Upper lobe of left lung (tissue), 4 donors: ENCODE results near the gene TMEM51.

ENCODE experiments used
- CTCF ChIP-seq, 6 experiments: fragments of 450-650 bp in 4 of 6; fragments of 200-600 bp in 2 of 6; sonication (generic) in 2 of 6; IDR thresholded peaks; one replicate each; pipeline ENCODE4 v1.5.1; 2016 to 2019; ENCODE audit warnings: antibody characterized with exemption in 6 of 6
- EP300 ChIP-seq, 4 donors: sonication (generic); formaldehyde crosslinking; IDR thresholded peaks; one replicate each; pipeline ENCODE4 v1.5.1; 2017; ENCODE audit warnings: antibody characterized with exemption in 4 of 4, control low read depth in 2 of 4

DNA sequence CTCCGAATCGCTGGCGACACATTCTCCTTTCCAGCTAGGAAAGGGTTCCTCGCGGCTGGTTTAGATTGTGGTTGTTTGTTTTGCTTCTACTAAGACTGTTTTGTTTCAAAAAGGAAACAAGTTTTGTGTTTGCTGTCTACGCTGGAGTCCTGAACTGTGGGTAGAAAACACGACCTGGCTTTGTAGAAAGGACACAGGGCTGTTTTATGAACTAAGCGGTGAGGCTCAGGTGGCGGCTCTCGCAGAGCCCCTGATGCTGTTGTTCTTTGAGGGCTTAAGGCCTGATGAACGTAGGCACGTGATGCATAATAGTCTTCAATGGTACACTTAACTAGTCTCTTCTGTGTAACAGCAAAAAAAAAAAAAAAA lies 66.5 kb downstream of the TMEM51 start:
- TF ChIP-seq CTCF (IDR thresholded peaks at IDR 0.05) (no peak), EP300 (IDR thresholded peaks at IDR 0.05) (no peak)
